ENCODE results near the gene ZNF281. TPM values are rescaled to one million over a fixed set of nuclear protein-coding genes. Genes with fewer than 3 reads are reported as not detected.

The ZNF281 gene
- total RNA-seq, 4 donors from 2014 or later: 15.3 to 24.7 (median 18.5) TPM

- H3K27ac ChIP-seq: no peak overlapping the region
- DNase-seq: no peak
- TF ChIP-seq CTCF (IDR thresholded peaks at IDR 0.05) (no peak), POLR2A (IDR thresholded peaks at IDR 0.05) (no peak)
Observed at GRCh38 chr1:200381256-200381984, 28.4 kb downstream of the ZNF281 start.

GRCh38 chr1:200380589-200381021 is 29.2 kb downstream of the ZNF281 start:
- no peak for DNase-seq
- no peak for TF ChIP-seq CTCF (IDR thresholded peaks at IDR 0.05)
- TF ChIP-seq POLR2A (IDR thresholded peaks at IDR 0.05): no peak
- intact Hi-C loops (cut with DNase I; ENCODE audit: low total_unique reads): no loop called here
- H3K27me3 ChIP-seq: no peaks in the 10 kb centered on the region
- no peak overlapping the region for H3K4me3 ChIP-seq
- H3K27ac ChIP-seq: no peak overlapping the region
- no peaks in the 10 kb centered on the region for H3K9me3 ChIP-seq
- H3K36me3 ChIP-seq: no peaks in the 10 kb centered on the region
- no peaks in the 10 kb centered on the region for H3K4me1 ChIP-seq

More at GRCh38 chr1:200381256-200381984, 28.4 kb downstream of the ZNF281 start:
- Histone ChIP-seq H3K36me3 (no peaks in the 10 kb centered on the region), H3K27me3 (no peaks in the 10 kb centered on the region), H3K4me1 (no peaks in the 10 kb centered on the region), H3K9me3 (no peaks in the 10 kb centered on the region), H3K4me3 (no peak overlapping the region)
- intact Hi-C loops (cut with DNase I; ENCODE audit: low total_unique reads): no loop called here

GRCh38 chr1:200379940-200380588 is 29.8 kb downstream of the ZNF281 start:
- TF ChIP-seq CTCF (IDR thresholded peaks at IDR 0.05) (no peak), POLR2A (IDR thresholded peaks at IDR 0.05) (no peak)
- no peak for DNase-seq
- Histone ChIP-seq H3K4me1 (no peaks in the 10 kb centered on the region), H3K27me3 (no peaks in the 10 kb centered on the region), H3K27ac (no peak overlapping the region), H3K9me3 (no peaks in the 10 kb centered on the region), H3K36me3 (no peaks in the 10 kb centered on the region), H3K4me3 (no peak overlapping the region)
- intact Hi-C loops (cut with DNase I; ENCODE audit: low total_unique reads): no loop called here

- H3K36me3 ChIP-seq: no peaks in the 10 kb centered on the region
- TF ChIP-seq POLR2A (IDR thresholded peaks at IDR 0.05) (no peak), CTCF (IDR thresholded peaks at IDR 0.05) (no peak)
- no peaks in the 10 kb centered on the region for H3K9me3 ChIP-seq
- intact Hi-C loops (cut with DNase I; ENCODE audit: low total_unique reads): no loop called here
- no peaks in the 10 kb centered on the region for H3K4me1 ChIP-seq
- H3K4me3 ChIP-seq: no peak overlapping the region
- no peak for DNase-seq
- no peak overlapping the region for H3K27ac ChIP-seq
- H3K27me3 ChIP-seq: no peaks in the 10 kb centered on the region
Observed at GRCh38 chr1:200379432-200379757, 30.4 kb downstream of the ZNF281 start.

- DNase-seq: no peak
- Histone ChIP-seq H3K4me3 (no peak overlapping the region), H3K9me3 (no peaks in the 10 kb centered on the region), H3K36me3 (no peaks in the 10 kb centered on the region), H3K27me3 (no peaks in the 10 kb centered on the region), H3K27ac (no peak overlapping the region), H3K4me1 (no peaks in the 10 kb centered on the region)
- TF ChIP-seq POLR2A (IDR thresholded peaks at IDR 0.05) (no peak), CTCF (IDR thresholded peaks at IDR 0.05) (no peak)
- intact Hi-C loops (cut with DNase I; ENCODE audit: low total_unique reads): no loop called here
Observed at GRCh38 chr1:200378096-200378495, 31.7 kb downstream of the ZNF281 start.

Data from uterus (tissue), 4 donors.